ENCODE results near the gene PSMB11.

DNA sequence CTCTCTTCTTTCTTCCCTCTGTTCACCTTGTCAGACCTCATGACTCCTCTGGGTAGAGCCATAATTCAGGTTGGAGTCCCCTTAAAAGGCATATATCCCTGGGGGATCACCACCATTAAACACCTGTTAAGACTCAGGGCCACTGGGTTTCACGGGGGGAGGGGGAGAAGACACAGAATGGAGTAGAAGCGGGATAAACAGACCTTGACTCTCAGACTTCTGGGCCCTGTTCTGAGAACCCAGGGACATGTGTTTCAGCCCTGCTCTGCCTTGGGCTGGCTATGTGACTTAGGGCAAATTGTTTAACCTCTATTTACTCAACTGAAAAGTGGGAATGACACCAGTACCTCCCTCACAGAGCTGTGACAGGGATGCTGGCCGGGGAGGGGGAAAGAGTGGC, 10.7 kb downstream of the PSMB11 start:
- TF ChIP-seq GATA2 (IDR thresholded peaks at IDR 0.05; ENCODE audit: low read depth, low read length) (no peak), GATA3 (IDR thresholded peaks at IDR 0.05; ENCODE audit: low read depth, low read length) (no peak)

Measured in SH-SY5Y (cell line).